Measurements from ENCODE around the gene GALNT6.

Gene GALNT6

GRCh38 chr12:51382173-51382572 lies 9.0 kb downstream of the GALNT6 start:
- no peak for DNase-seq (ENCODE audit: low read depth in 1 of 2, low spot score in 1 of 2)

GRCh38 chr12:51381226-51382079 lies 9.8 kb downstream of the GALNT6 start:
- no peak for DNase-seq (ENCODE audit: low read depth in 1 of 2, low spot score in 1 of 2)

GRCh38 chr12:51379571-51379970 lies 11.6 kb downstream of the GALNT6 start:
- no peak for DNase-seq (ENCODE audit: low read depth in 1 of 2, low spot score in 1 of 2)

- DNase-seq (ENCODE audit: low read depth in 1 of 2, low spot score in 1 of 2) = no peak
These were observed 12.5 kb downstream of the GALNT6 start for GRCh38 chr12:51378749-51379148.

- DNase-seq (ENCODE audit: low read depth in 1 of 2, low spot score in 1 of 2) = no peak
These were observed 13.9 kb downstream of the GALNT6 start for GRCh38 chr12:51377099-51377984.

GRCh38 chr12:51374856-51375255 lies 16.4 kb downstream of the GALNT6 start:
- no peak for DNase-seq (ENCODE audit: low read depth in 1 of 2, low spot score in 1 of 2)

GRCh38 chr12:51374361-51374760 lies 16.8 kb downstream of the GALNT6 start:
- no peak for DNase-seq (ENCODE audit: low read depth in 1 of 2, low spot score in 1 of 2)

GRCh38 chr12:51373187-51373586 lies 18.0 kb downstream of the GALNT6 start:
- no peak for DNase-seq (ENCODE audit: low read depth in 1 of 2, low spot score in 1 of 2)

GRCh38 chr12:51372021-51372420 lies 19.2 kb downstream of the GALNT6 start:
- no peak for DNase-seq (ENCODE audit: low read depth in 1 of 2, low spot score in 1 of 2)

GRCh38 chr12:51371295-51371953 lies 19.8 kb downstream of the GALNT6 start:
- DNase-seq (ENCODE audit: low read depth in 1 of 2, low spot score in 1 of 2) = no peak

- no peak for DNase-seq (ENCODE audit: low read depth in 1 of 2, low spot score in 1 of 2)
These were observed 20.5 kb downstream of the GALNT6 start for GRCh38 chr12:51370667-51371066.

GRCh38 chr12:51369581-51369980 lies 21.6 kb downstream of the GALNT6 start:
- no peak for DNase-seq (ENCODE audit: low read depth in 1 of 2, low spot score in 1 of 2)

- DNase-seq (ENCODE audit: low read depth in 1 of 2, low spot score in 1 of 2) = peak; percentile 53 to 71
These were observed 22.3 kb downstream of the GALNT6 start for GRCh38 chr12:51368640-51369517.

- no peak for DNase-seq (ENCODE audit: low read depth in 1 of 2, low spot score in 1 of 2)
These were observed 25.9 kb downstream of the GALNT6 start for GRCh38 chr12:51365276-51365675.

- DNase-seq (ENCODE audit: low read depth in 1 of 2, low spot score in 1 of 2) = no peak
These were observed 27.2 kb downstream of the GALNT6 start for GRCh38 chr12:51364001-51364400.

- DNase-seq (ENCODE audit: low read depth in 1 of 2, low spot score in 1 of 2) = no peak
These were observed 28.4 kb downstream of the GALNT6 start for GRCh38 chr12:51362747-51363342.

GRCh38 chr12:51362307-51362706 lies 28.9 kb downstream of the GALNT6 start:
- DNase-seq (ENCODE audit: low read depth in 1 of 2, low spot score in 1 of 2) = no peak

GRCh38 chr12:51361161-51362016 lies 29.8 kb downstream of the GALNT6 start:
- no peak for DNase-seq (ENCODE audit: low read depth in 1 of 2, low spot score in 1 of 2)

GRCh38 chr12:51360315-51360714 lies 30.9 kb downstream of the GALNT6 start:
- no peak for DNase-seq (ENCODE audit: low read depth in 1 of 2, low spot score in 1 of 2)
